ENCODE data around the gene DLG1. TPM values are rescaled to one million over a fixed set of nuclear protein-coding genes. Genes with fewer than 3 reads are reported as not detected.
A peak's percentile ranks its signal among the peaks of the same experiment; 100 is the strongest.

DLG1 gene
- total and polyA plus RNA-seq, 2 of the 4 experiments (the other 2 are of a cell fraction) = 21.2 to 57.7 TPM

DNA sequence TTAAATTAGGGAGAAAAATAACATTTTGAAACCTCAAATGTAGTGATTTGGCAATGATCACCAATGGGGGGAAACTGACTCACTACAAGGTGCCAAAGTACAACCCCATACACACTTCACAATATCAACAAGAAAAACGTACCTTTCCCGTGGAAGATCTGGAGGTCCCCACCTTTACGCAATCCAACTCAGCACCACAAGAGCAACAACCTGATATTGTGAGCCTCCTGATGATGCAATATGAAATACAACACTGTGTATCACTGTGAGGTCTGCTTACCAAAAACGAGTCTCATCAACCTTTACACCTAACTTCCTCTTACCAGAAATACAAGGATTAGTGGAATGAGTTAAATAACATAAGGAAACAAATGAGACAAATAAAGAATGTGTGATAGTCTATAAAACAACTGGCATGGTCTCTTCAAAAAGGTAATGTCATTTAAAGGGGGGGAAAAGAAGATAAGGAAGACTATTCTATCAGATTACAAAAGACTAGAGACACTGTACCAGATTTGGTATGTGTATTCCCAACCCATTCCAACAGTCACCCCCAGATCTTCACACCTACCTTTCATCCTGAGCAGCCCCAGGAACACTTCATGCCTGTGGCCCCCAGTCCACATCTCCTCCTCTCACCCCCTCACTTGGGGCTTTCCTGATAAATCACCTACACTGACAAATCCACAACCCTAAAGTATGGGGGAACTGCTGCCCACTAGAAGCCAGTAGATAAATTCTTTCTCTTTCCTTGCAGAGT lies 27.7 kb downstream of the DLG1 start:
- no peak overlapping the region for H3K18ac ChIP-seq (ENCODE audit: low read depth, low read length)
- H3K4me2 ChIP-seq (ENCODE audit: low read depth, low read length) = no peak overlapping the region
- no peak overlapping the region for H4K8ac ChIP-seq (ENCODE audit: low read depth in 2 of 2, low read length in 2 of 2)
- no peak overlapping the region for H3K27ac ChIP-seq (ENCODE audit: insufficient read depth, low read length)
- no peak overlapping the region for H3K9ac ChIP-seq (ENCODE audit: low read depth, low read length)
- no TSS peak for BruUV-seq (replicated peaks)
- no peak overlapping the region for H2AFZ ChIP-seq (replicated peaks; ENCODE audit: low read length, poor library complexity)
- WGBS, 2 experiments (ENCODE audit: extremely low coverage in 2 of 2, insufficient read length in 1 of 2) = no CpG with 5 or more reads among the region's 4 CpGs
- peaks cover 33 to 53% of the 10 kb centered on the region in 2 experiments for H3K79me1 ChIP-seq (ENCODE audit: low read depth in 1 of 2, low read length in 2 of 2)
- H3K27me3 ChIP-seq (ENCODE audit: control insufficient read depth, insufficient read depth, low read length) = no peaks in the 10 kb centered on the region
- in situ Hi-C loops (cut with MboI; ENCODE audit: low sequenced_read_pairs) (no loop called here), dilution Hi-C loops (cut with HindIII; ENCODE audit: low sequenced_read_pairs, unreplicated experiment) (no loop called here), intact Hi-C loops (cut with micrococcal nuclease) (no loop called here)
- no peak overlapping the region for H2BK15ac ChIP-seq (ENCODE audit: low read depth, low read length)
- no peak overlapping the region for H4K5ac ChIP-seq (ENCODE audit: low read depth, low read length)
- H3K4ac ChIP-seq (ENCODE audit: low read depth, low read length) = no peak overlapping the region
- ChIA-PET CTCF (no interaction called here), POLR2A (ENCODE audit: unreplicated experiment) (no interaction called here)
- H3K14ac ChIP-seq (replicated peaks; ENCODE audit: low read depth, low read length) = no peak overlapping the region
- no peak overlapping the region for H2AK5ac ChIP-seq (ENCODE audit: low read depth, low read length)
- no peak overlapping the region for H3K56ac ChIP-seq (ENCODE audit: extremely low read depth, insufficient read depth, low read length)
- no peaks in the 10 kb centered on the region for H3K9me3 ChIP-seq (ENCODE audit: control insufficient read depth, insufficient read depth, low read length)
- no peak overlapping the region for H2BK20ac ChIP-seq (ENCODE audit: low read depth, low read length)
- H2AK9ac ChIP-seq (replicated peaks; ENCODE audit: low read depth, low read length, poor library complexity) = no peak overlapping the region
- no peak overlapping the region for H3K23ac ChIP-seq (ENCODE audit: low read depth, low read length)
- H3K4me1 ChIP-seq (ENCODE audit: control insufficient read depth, insufficient read depth, low read length) = peaks cover 4% of the 10 kb centered on the region
- H3K9me1 ChIP-seq (ENCODE audit: insufficient read depth, low read length) = peaks cover 10% of the 10 kb centered on the region
- peaks cover 50% of the 10 kb centered on the region for H4K20me1 ChIP-seq (ENCODE audit: insufficient read depth, low read length)
- no peaks in the 10 kb centered on the region; the same call in 1 of the 2 replicates for H3K36me3 ChIP-seq (ENCODE audit: control insufficient read depth, insufficient read depth, low read length)
- no peak for ATAC-seq (ENCODE audit: low read depth)
- H2BK120ac ChIP-seq (ENCODE audit: low read depth, low read length) = no peak overlapping the region
- H3K4me3 ChIP-seq (ENCODE audit: insufficient read depth, low read depth, low read length) = no peak overlapping the region
- H2BK5ac ChIP-seq (ENCODE audit: low read depth, low read length, poor library complexity, severe bottlenecking) = no peak overlapping the region
- TF ChIP-seq RFX5 (IDR thresholded peaks at IDR 0.05; ENCODE audit: low read depth, low read length) = no peak
- TF ChIP-seq RCOR1 (IDR thresholded peaks at IDR 0.05; ENCODE audit: insufficient replicate concordance, low read length) = no peak
- peak; percentile 92 for TF ChIP-seq CEBPB (IDR thresholded peaks at IDR 0.05; ENCODE audit: low read depth, low read length)
- TF ChIP-seq SMC3 (IDR thresholded peaks at IDR 0.05; ENCODE audit: low read depth, low read length) = no peak
- DNase-seq = peak; percentile 29
- H4K91ac ChIP-seq (ENCODE audit: insufficient read depth, low read depth, low read length) = no peak overlapping the region

Measured in IMR-90 (cell line).